HepG2 (cell line): ENCODE measurements around the gene GCH1. TPM values are rescaled to one million over a fixed set of nuclear protein-coding genes. Genes with fewer than 3 reads are reported as not detected.

Experiments used
- ATAC-seq: fragments of 200-7000 bp; cut with Tn5 transposase; 3 replicates; pipeline ENCODE4 v1.9.1; 2020; ENCODE audit warnings: mild to moderate bottlenecking, moderate library complexity
- BruUV-seq: library from RNA; stranded (reverse); fragments of 400-500 nt; replicated peaks from 2 replicates; lab custom pipeline; 2021; lab: Mats Ljungman, UMichigan
- CTCF ChIA-PET: fragments of 300-600 bp; formaldehyde crosslinking; extraction: SDS; loops from one replicate; lab custom pipeline; 2021; ENCODE audit warnings: low total read pairs, inconsistent platforms, low intra/inter-chr PET ratio; lab: Yijun Ruan, JAX
- POLR2A ChIA-PET: fragments of 350-600 bp; sonication (Branson Sonifier 250); formaldehyde crosslinking; loops from one replicate; lab custom pipeline; 2020; ENCODE audit warnings: antibody characterized with exemption, inconsistent platforms; lab: Yijun Ruan, JAX
- DNase-seq: peaks from one replicate; pipeline ENCODE4 v3.0.0-alpha.2; 2015; ENCODE audit warnings: low spot score
- FAIRE-seq: peaks from 3 replicates; lab custom pipeline; 2011; peaks lifted over from hg19 to GRCh38; lab: Jason Lieb, UNC
- H2AFZ ChIP-seq: one replicate; pipeline ENCODE4 v1.6.1; 2011; ENCODE audit warnings: low read length, inconsistent platforms
- H3K27ac ChIP-seq: fragments of 300-600 bp; 3 replicates; pipeline ENCODE4 v1.8.0; 2011; ENCODE audit warnings: mixed run types, mild to moderate bottlenecking, mixed read lengths, low read length, inconsistent platforms; ENCODE audit not compliant: insufficient read depth; ENCODE audit errors: extremely low read length
- H3K27me3 ChIP-seq, 2 experiments: fragments of 200-600 bp in 1 of 2; 2 replicates in 1 of 2; 3 replicates in 1 of 2; pipeline versions ENCODE4 v1.6.0 to v1.8.0; 2011; ENCODE audit warnings: low read length in 2 of 2, mild to moderate bottlenecking in 2 of 2, moderate library complexity in 2 of 2, inconsistent platforms in 1 of 2; ENCODE audit not compliant: insufficient read depth in 2 of 2, control insufficient read depth in 1 of 2
- H3K36me3 ChIP-seq, 2 experiments: fragments of 200-600 bp in 1 of 2; replicated peaks in 1 of 2; 2 replicates in 1 of 2; 3 replicates in 1 of 2; pipeline versions ENCODE4 v1.5.1 to v1.8.0; 2011; ENCODE audit warnings: low read length in 2 of 2, inconsistent platforms in 1 of 2; ENCODE audit not compliant: insufficient read depth in 2 of 2, control insufficient read depth in 1 of 2
- H3K4me1 ChIP-seq: 2 replicates; pipeline ENCODE4 v1.5.1; 2012; ENCODE audit warnings: low read length, inconsistent platforms; ENCODE audit not compliant: insufficient read depth
- H3K4me2 ChIP-seq: 2 replicates; pipeline ENCODE4 v1.6.0; 2011; ENCODE audit warnings: low read depth, low read length, inconsistent platforms
- H3K4me3 ChIP-seq, 3 experiments: fragments of 200-600 bp in 1 of 3; sonication (generic), shearing (Covaris generic) in 1 of 3; replicated peaks in 1 of 3; 2 replicates each; pipeline ENCODE4 v1.5.1; 2011 to 2016; ENCODE audit warnings: low read length in 3 of 3, inconsistent platforms in 2 of 3, low read depth in 2 of 3, mild to moderate bottlenecking in 2 of 3, control low read depth in 1 of 3, mixed read lengths in 1 of 3; ENCODE audit not compliant: insufficient read depth in 1 of 3
- H3K79me2 ChIP-seq: one replicate; pipeline ENCODE4 v1.6.1; 2011; ENCODE audit warnings: low read length, inconsistent platforms; ENCODE audit not compliant: insufficient read depth
- H3K9ac ChIP-seq: 2 replicates; pipeline ENCODE4 v1.6.0; 2011; ENCODE audit warnings: mild to moderate bottlenecking, low read depth, low read length, inconsistent platforms; ENCODE audit not compliant: insufficient read depth
- H3K9me3 ChIP-seq: 2 replicates; pipeline ENCODE4 v1.5.1; 2012; ENCODE audit warnings: mild to moderate bottlenecking, low read length
- H4K20me1 ChIP-seq: 2 replicates; pipeline ENCODE4 v1.6.0; 2011; ENCODE audit warnings: inconsistent platforms, mild to moderate bottlenecking, low read length, moderate library complexity; ENCODE audit not compliant: insufficient read depth
- ARID5B ChIP-seq: IDR thresholded peaks from 2 replicates; pipeline ENCODE4 v1.4.0; 2020; ENCODE audit warnings: mild to moderate bottlenecking, missing genetic modification reagents
- CREB3 ChIP-seq: sonication (generic); formaldehyde crosslinking; IDR thresholded peaks from 2 replicates; pipeline ENCODE4 v1.5.0; 2020; ENCODE audit warnings: missing genetic modification reagents
- EP300 ChIP-seq, 3 experiments: sonication (generic) in 1 of 3; formaldehyde crosslinking in 1 of 3; IDR thresholded peaks; 2 replicates each; pipeline versions ENCODE4 v1.5.1 to v1.6.1; 2011 to 2020; ENCODE audit warnings: low read depth in 2 of 3, low read length in 2 of 3, borderline replicate concordance in 1 of 3, improper control_type of control experiment in 1 of 3, mild to moderate bottlenecking in 1 of 3, missing genetic modification reagents in 1 of 3, moderate library complexity in 1 of 3
- GPBP1L1 ChIP-seq: sonication (generic); formaldehyde crosslinking; IDR thresholded peaks from 2 replicates; pipeline ENCODE4 v1.5.0; 2020; ENCODE audit warnings: mild to moderate bottlenecking, missing genetic modification reagents
- SP5 ChIP-seq: IDR thresholded peaks from 2 replicates; pipeline ENCODE4 v1.6.1; 2016; ENCODE audit warnings: low read depth, borderline replicate concordance
- TFAP4 ChIP-seq: sonication (generic); IDR thresholded peaks from 2 replicates; pipeline ENCODE4 v1.6.1; 2016; ENCODE audit warnings: low read depth, borderline replicate concordance
- ZFP41 ChIP-seq: sonication (generic); formaldehyde crosslinking; IDR thresholded peaks from 2 replicates; pipeline ENCODE4 v1.4.0; 2020; ENCODE audit warnings: mild to moderate bottlenecking, missing genetic modification reagents, borderline replicate concordance
- ZNF646 ChIP-seq: sonication (generic); formaldehyde crosslinking; IDR thresholded peaks from 2 replicates; pipeline ENCODE4 v1.9.0; 2021; ENCODE audit warnings: mild to moderate bottlenecking, missing genetic modification reagents
- ZNF652 ChIP-seq: IDR thresholded peaks from 2 replicates; pipeline ENCODE4 v1.6.1; 2016; ENCODE audit warnings: low read depth, borderline replicate concordance
- WGBS: methylation state at CpG from one replicate; pipeline ENCODE4 v1.1.6; 2017; ENCODE audit warnings: low lambda C conversion rate; 5-methylcytosine and 5-hydroxymethylcytosine counted together
- in situ Hi-C: cut with HindIII; loops from 2 replicates; pipeline ENCODE4 v1.10.0; 2017; ENCODE audit warnings: low pct_unique_long_range_greater_than_20kb; ENCODE audit not compliant: extremely low pct_ligation_motif_present
- intact Hi-C: fragments of 100-400 bp; cut with micrococcal nuclease; formaldehyde crosslinking; loops from one replicate; pipeline ENCODE4 v1.10.0; 2022; ENCODE audit not compliant: unreplicated experiment
- polyA plus RNA-seq, 8 experiments: library from polyadenylated mRNA; depleted of rRNA in 3 of 8; stranded (reverse) in 7 of 8; unstranded in 1 of 8; fragments of >200 nt; fragmentation: Illumina TruSeq in 4 of 8; extraction: Trizol in 4 of 8; gene quantifications; 2 replicates each; pipeline versions ENCODE4 v1.2.1 to v1.2.3, GENCODE V29; 2011 to 2016; ENCODE audit warnings: low read depth in 4 of 8, missing spikeins in 1 of 8, mixed read lengths in 1 of 8; ENCODE audit not compliant: insufficient read depth in 1 of 8
- total RNA-seq, 5 experiments: library from RNA; depleted of rRNA; stranded (reverse); fragments of >200 nt; fragmentation: Illumina TruSeq; extraction: Trizol; gene quantifications; 2 replicates each; pipeline ENCODE4 v1.2.3, GENCODE V29; 2016; ENCODE audit warnings: low read depth in 1 of 5

GCH1 gene
- total and polyA plus RNA-seq, 2 of the 13 experiments (the other 11 are each of a cell fraction or from before 2014, with no cell fraction given) = 15.0 to 25.2 TPM

GRCh38 chr14:54935100-54935499 is 32.5 kb upstream of the GCH1 start:
- ATAC-seq (peak; percentile 87), FAIRE-seq (no peak), DNase-seq (peak; percentile 52)
- intact Hi-C loops = loop anchor here (5.0 kb wide), 1 partner anchor 823 kb away; no protein-coding TSS in a partner anchor
- no peak overlapping the region for H3K4me3 ChIP-seq
- in situ Hi-C loops = no loop called here
- BruUV-seq = no TSS peak
- peak overlapping the region; percentile 19 for H3K27ac ChIP-seq
- peak overlapping the region; percentile 21; the same call in 1 of the 2 replicates for H3K4me2 ChIP-seq
- no peak overlapping the region for H2AFZ ChIP-seq
- H3K36me3 ChIP-seq = no peaks in the 10 kb centered on the region
- H3K9ac ChIP-seq = no peak overlapping the region
- ChIA-PET CTCF (no interaction called here), POLR2A (no interaction called here)
- WGBS = 49% methylated on average over 2 of the region's 2 CpGs
- H3K9me3 ChIP-seq = no peaks in the 10 kb centered on the region
- H4K20me1 ChIP-seq = no peaks in the 10 kb centered on the region
- H3K27me3 ChIP-seq = no peaks in the 10 kb centered on the region
- no peaks in the 10 kb centered on the region for H3K79me2 ChIP-seq
- peaks cover 20% of the 10 kb centered on the region for H3K4me1 ChIP-seq
- TF ChIP-seq ZFP41 (no peak), ZNF646 (CRISPR knock-in tag) (no peak), CREB3 (no peak), ARID5B (peak; percentile 39; the same call in 1 of the 2 replicates), TFAP4 (no peak), SP5 (CRISPR knock-in tag) (no peak), ZNF652 (CRISPR knock-in tag) (no peak), GPBP1L1 (CRISPR knock-in tag) (no peak), EP300 (IDR thresholded peaks at IDR 0.05; ENCODE audit: low read depth in 2 of 2, low read length in 2 of 2) (peak in 1 of 2 experiments; percentile 47; a peak in 1 of 4 replicates), EP300 (CRISPR knock-in tag; IDR thresholded peaks at IDR 0.05; ENCODE audit: borderline replicate concordance) (no peak)
